ENCODE measurements around the gene SELENOW.

SELENOW gene

DNA sequence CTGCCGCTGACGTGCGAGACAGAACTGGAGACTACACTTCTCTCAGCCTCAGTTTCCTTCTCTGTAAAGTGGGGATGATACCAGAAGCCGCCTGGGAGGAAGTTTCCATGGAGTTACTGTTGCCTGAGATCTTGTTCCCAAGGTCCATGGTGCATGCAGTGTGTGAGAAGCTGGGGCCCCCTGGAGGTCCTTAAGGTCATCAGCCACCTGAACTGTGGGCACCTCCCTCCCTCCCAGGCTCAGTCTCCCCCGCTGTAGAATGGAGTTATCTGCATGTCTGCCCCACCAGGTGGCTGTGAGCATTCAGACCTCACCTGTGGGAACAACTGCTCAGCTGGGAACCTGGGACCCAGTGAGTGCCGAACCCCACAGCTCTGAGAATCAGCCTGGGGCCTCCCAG lies 45.9 kb downstream of the SELENOW start:
- no peak for DNase-seq

DNA sequence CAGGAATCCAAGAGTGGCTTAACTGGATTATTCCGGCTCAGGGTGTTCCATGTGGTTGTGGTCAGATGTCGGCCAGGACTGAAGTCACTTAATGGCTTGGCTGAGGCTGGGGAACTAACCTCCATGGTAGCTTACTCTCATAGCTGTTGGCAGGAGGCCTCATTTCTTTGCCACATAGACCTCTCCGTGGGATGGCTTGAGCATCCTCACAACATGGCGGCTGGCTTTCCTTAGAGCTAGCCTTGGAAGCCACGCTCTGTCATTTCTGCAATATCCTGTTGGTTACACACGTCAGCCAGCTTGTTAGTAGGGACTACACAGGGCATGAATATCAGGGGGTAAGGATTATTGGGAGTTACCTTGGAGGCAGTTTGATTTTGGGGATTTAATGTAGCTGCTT lies 48.3 kb downstream of the SELENOW start:
- DNase-seq = no peak

DNA sequence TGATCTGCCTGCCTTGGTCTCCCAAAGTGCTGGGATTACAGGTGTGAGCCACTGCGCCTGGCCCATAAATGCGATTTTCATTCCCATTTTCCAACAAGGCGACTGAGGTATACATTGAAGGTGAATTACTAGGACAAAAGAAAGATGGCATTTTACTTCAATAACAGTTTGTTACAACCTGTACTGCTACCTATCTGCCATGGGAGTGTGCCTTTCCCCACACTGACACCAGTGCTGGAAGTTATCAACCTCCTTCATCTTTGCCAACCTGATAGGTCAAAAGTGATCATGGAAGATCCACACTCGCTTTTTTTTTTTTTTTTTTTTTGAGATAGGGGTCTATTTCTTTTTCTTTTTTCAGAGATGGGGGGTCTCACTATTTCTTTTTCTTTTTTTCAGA lies 54.2 kb downstream of the SELENOW start:
- DNase-seq = no peak
